HepG2 (cell line): Measurements from ENCODE around the gene PLD1. TPM values are rescaled to one million over a fixed set of nuclear protein-coding genes. Genes with fewer than 3 reads are reported as not detected.
A peak's percentile ranks its signal among the peaks of the same experiment; 100 is the strongest.

ENCODE experiments used
- ATM ChIP-seq: fragments of 450-650 bp; IDR thresholded peaks from 2 replicates; pipeline ENCODE4 v1.7.1; 2017; ENCODE audit warnings: mild to moderate bottlenecking, borderline replicate concordance
- CEBPB ChIP-seq: IDR thresholded peaks from 2 replicates; pipeline ENCODE4 v1.6.1; 2011; ENCODE audit warnings: low read depth, low read length, improper control_type of control experiment, borderline replicate concordance
- CREM ChIP-seq, 2 experiments: sonication (generic) in 1 of 2; formaldehyde crosslinking in 1 of 2; IDR thresholded peaks; 2 replicates each; pipeline versions ENCODE4 v1.4.0 to v1.6.1; 2016 to 2020; ENCODE audit warnings: antibody characterized with exemption in 1 of 2, mild to moderate bottlenecking in 1 of 2, missing genetic modification reagents in 1 of 2
- ETV6 ChIP-seq: sonication (generic); formaldehyde crosslinking; conservative IDR thresholded peaks from 2 replicates; pipeline ENCODE4 v1.4.0; 2020; ENCODE audit warnings: missing genetic modification reagents
- HMG20A ChIP-seq: IDR thresholded peaks from 2 replicates; pipeline ENCODE4 v1.6.1; 2016; ENCODE audit warnings: borderline replicate concordance
- MYPOP ChIP-seq: sonication (generic); formaldehyde crosslinking; IDR thresholded peaks from 2 replicates; pipeline ENCODE4 v1.8.1; 2023; ENCODE audit warnings: mild to moderate bottlenecking, moderate library complexity, missing genetic modification reagents
- NR2F6 ChIP-seq, 2 experiments: IDR thresholded peaks; 2 replicates each; pipeline ENCODE4 v1.6.1; 2016; ENCODE audit warnings: antibody characterized with exemption in 1 of 2, mild to moderate bottlenecking in 1 of 2
- PHF21A ChIP-seq: sonication (generic); formaldehyde crosslinking; IDR thresholded peaks from 2 replicates; pipeline ENCODE4 v1.5.0; 2020; ENCODE audit warnings: mild to moderate bottlenecking, missing genetic modification reagents
- RCOR2 ChIP-seq: IDR thresholded peaks from 2 replicates; pipeline ENCODE4 v1.6.1; 2016; ENCODE audit warnings: missing biosample characterization, missing genetic modification reagents
- SAFB2 ChIP-seq: sonication (generic); formaldehyde crosslinking; IDR thresholded peaks from 2 replicates; pipeline ENCODE4 v1.5.1; 2020; ENCODE audit warnings: missing genetic modification reagents, low read depth, mild to moderate bottlenecking, borderline replicate concordance
- SOX6 ChIP-seq, 2 experiments: fragments of 450-650 bp in 1 of 2; sonication (generic) in 1 of 2; formaldehyde crosslinking in 1 of 2; IDR thresholded peaks; 2 replicates each; pipeline versions ENCODE4 v1.4.0 to v1.6.1; 2017 to 2020; ENCODE audit warnings: antibody characterized with exemption in 1 of 2, mild to moderate bottlenecking in 1 of 2, missing genetic modification reagents in 1 of 2
- SYNCRIP ChIP-seq: fragments of 200-400 bp; formaldehyde crosslinking; IDR thresholded peaks from 2 replicates; pipeline ENCODE4 v1.6.1; 2018; ENCODE audit warnings: mild to moderate bottlenecking, low read depth, low read length; ENCODE audit not compliant: insufficient read depth
- TCF12 ChIP-seq, 2 experiments: fragments of 450-650 bp in 1 of 2; sonication (generic) in 1 of 2; formaldehyde crosslinking in 1 of 2; IDR thresholded peaks; 2 replicates each; pipeline versions ENCODE4 v1.6.1 to v1.8.0; 2017 to 2022; ENCODE audit warnings: antibody characterized with exemption in 1 of 2, mild to moderate bottlenecking in 1 of 2, missing genetic modification reagents in 1 of 2, moderate library complexity in 1 of 2
- ZFYVE20 ChIP-seq: sonication (generic); formaldehyde crosslinking; IDR thresholded peaks from 2 replicates; pipeline ENCODE4 v1.8.0; 2023; ENCODE audit warnings: low read depth, mild to moderate bottlenecking, moderate library complexity, missing genetic modification reagents, borderline replicate concordance
- ZMYM4 ChIP-seq: sonication (generic); formaldehyde crosslinking; IDR thresholded peaks from 2 replicates; pipeline ENCODE4 v1.8.1; 2023; ENCODE audit warnings: mild to moderate bottlenecking, missing genetic modification reagents
- ZNF337 ChIP-seq: sonication (generic); formaldehyde crosslinking; IDR thresholded peaks from 2 replicates; pipeline ENCODE4 v1.5.1; 2020; ENCODE audit warnings: missing genetic modification reagents, low read depth, mild to moderate bottlenecking, borderline replicate concordance
- ZNF549 ChIP-seq: sonication (generic); formaldehyde crosslinking; IDR thresholded peaks from 2 replicates; pipeline ENCODE4 v1.5.0; 2020; ENCODE audit warnings: missing genetic modification reagents
- ZNF768 ChIP-seq: sonication (generic); formaldehyde crosslinking; IDR thresholded peaks from 2 replicates; pipeline ENCODE4 v1.4.0; 2020; ENCODE audit warnings: missing genetic modification reagents
- ZNF850 ChIP-seq: sonication (generic); formaldehyde crosslinking; conservative IDR thresholded peaks from 2 replicates; pipeline ENCODE4 v1.9.0; 2021; ENCODE audit warnings: mild to moderate bottlenecking, missing genetic modification reagents
- ZSCAN12 ChIP-seq: sonication (generic); formaldehyde crosslinking; IDR thresholded peaks from 2 replicates; pipeline ENCODE4 v1.9.0; 2021; ENCODE audit warnings: mild to moderate bottlenecking, missing genetic modification reagents
- polyA plus RNA-seq, 8 experiments: library from polyadenylated mRNA; depleted of rRNA in 3 of 8; stranded (reverse) in 7 of 8; unstranded in 1 of 8; fragments of >200 nt; fragmentation: Illumina TruSeq in 4 of 8; extraction: Trizol in 4 of 8; gene quantifications; 2 replicates each; pipeline versions ENCODE4 v1.2.1 to v1.2.3, GENCODE V29; 2011 to 2016; ENCODE audit warnings: low read depth in 4 of 8, missing spikeins in 1 of 8, mixed read lengths in 1 of 8; ENCODE audit not compliant: insufficient read depth in 1 of 8
- total RNA-seq, 5 experiments: library from RNA; depleted of rRNA; stranded (reverse); fragments of >200 nt; fragmentation: Illumina TruSeq; extraction: Trizol; gene quantifications; 2 replicates each; pipeline ENCODE4 v1.2.3, GENCODE V29; 2016; ENCODE audit warnings: low read depth in 1 of 5
- TF ChIP-seq, protein P1 (sequence below): sonication (generic); formaldehyde crosslinking; IDR thresholded peaks from 2 replicates; pipeline ENCODE4 v1.4.0; 2020; ENCODE audit warnings: missing genetic modification reagents
- TF ChIP-seq, protein P2 (sequence below): sonication (generic); formaldehyde crosslinking; IDR thresholded peaks from 2 replicates; pipeline ENCODE4 v1.9.0; 2022; ENCODE audit warnings: missing genetic modification reagents, mild to moderate bottlenecking, borderline replicate concordance
- TF ChIP-seq, protein P3 (sequence below): sonication (generic); formaldehyde crosslinking; IDR thresholded peaks from 2 replicates; pipeline ENCODE4 v1.4.0; 2020; ENCODE audit warnings: missing genetic modification reagents, borderline replicate concordance

The PLD1 gene
- total and polyA plus RNA-seq, 2 of the 13 experiments (the other 11 are each of a cell fraction or from before 2014, with no cell fraction given) = 27.1 to 59.4 TPM

DNA sequence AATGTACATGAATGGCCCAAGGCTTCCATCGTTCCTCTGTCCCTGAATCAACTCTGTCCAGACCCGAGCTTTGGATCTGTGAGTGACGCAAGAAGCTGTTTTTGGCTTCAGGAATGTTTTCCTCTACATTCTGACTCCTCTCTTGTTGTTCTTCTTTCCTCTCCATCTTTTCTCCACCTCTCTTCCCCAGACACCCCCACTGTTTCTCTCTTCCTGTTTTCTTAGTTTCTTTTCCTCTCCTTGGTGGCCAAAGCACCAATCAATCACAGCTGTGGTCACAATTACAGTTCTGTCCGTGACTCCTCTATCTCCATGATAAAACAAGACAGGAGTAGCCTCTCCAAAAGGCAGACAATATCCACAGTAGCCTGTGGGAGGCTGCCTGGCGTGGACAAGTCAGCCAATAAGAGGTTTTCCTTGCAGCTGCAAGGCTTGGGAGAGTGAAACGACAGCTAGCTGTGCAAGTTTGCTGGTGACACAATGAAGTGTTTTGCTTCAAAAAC is 28.0 kb upstream of the PLD1 start (continued):
- TF ChIP-seq, protein P1, sequence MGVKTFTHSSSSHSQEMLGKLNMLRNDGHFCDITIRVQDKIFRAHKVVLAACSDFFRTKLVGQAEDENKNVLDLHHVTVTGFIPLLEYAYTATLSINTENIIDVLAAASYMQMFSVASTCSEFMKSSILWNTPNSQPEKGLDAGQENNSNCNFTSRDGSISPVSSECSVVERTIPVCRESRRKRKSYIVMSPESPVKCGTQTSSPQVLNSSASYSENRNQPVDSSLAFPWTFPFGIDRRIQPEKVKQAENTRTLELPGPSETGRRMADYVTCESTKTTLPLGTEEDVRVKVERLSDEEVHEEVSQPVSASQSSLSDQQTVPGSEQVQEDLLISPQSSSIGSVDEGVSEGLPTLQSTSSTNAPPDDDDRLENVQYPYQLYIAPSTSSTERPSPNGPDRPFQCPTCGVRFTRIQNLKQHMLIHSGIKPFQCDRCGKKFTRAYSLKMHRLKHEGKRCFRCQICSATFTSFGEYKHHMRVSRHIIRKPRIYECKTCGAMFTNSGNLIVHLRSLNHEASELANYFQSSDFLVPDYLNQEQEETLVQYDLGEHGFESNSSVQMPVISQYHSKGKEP (CRISPR knock-in tag) = no peak
- no peak for TF ChIP-seq ZFYVE20 (CRISPR knock-in tag)
- TF ChIP-seq ZNF337 (CRISPR knock-in tag) = no peak
- TF ChIP-seq CREM (IDR thresholded peaks at IDR 0.05) = peak; percentile 54
- TF ChIP-seq CREM (CRISPR knock-in tag; IDR thresholded peaks at IDR 0.05) = no peak
- TF ChIP-seq ZMYM4 (CRISPR knock-in tag) = peak; percentile 49
- TF ChIP-seq ETV6 (CRISPR knock-in tag) = no peak
- TF ChIP-seq SAFB2 (CRISPR knock-in tag) = no peak
- TF ChIP-seq PHF21A (CRISPR knock-in tag) = peak; percentile 73; the same call in 1 of the 2 replicates
- no peak for TF ChIP-seq ZSCAN12
- TF ChIP-seq RCOR2 = 0 out of 2 replicates have a peak, but pooled peaks have one; percentile 60
- no peak for TF ChIP-seq SYNCRIP
- no peak for TF ChIP-seq MYPOP (CRISPR knock-in tag)
- TF ChIP-seq, protein P2, sequence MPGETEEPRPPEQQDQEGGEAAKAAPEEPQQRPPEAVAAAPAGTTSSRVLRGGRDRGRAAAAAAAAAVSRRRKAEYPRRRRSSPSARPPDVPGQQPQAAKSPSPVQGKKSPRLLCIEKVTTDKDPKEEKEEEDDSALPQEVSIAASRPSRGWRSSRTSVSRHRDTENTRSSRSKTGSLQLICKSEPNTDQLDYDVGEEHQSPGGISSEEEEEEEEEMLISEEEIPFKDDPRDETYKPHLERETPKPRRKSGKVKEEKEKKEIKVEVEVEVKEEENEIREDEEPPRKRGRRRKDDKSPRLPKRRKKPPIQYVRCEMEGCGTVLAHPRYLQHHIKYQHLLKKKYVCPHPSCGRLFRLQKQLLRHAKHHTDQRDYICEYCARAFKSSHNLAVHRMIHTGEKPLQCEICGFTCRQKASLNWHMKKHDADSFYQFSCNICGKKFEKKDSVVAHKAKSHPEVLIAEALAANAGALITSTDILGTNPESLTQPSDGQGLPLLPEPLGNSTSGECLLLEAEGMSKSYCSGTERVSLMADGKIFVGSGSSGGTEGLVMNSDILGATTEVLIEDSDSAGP (CRISPR knock-in tag) = no peak
- no peak for TF ChIP-seq ZNF768
- TF ChIP-seq CEBPB = peak; percentile 88
- peak; percentile 55; the same call in 1 of the 2 replicates for TF ChIP-seq HMG20A (CRISPR knock-in tag)
- no peak for TF ChIP-seq ZNF850 (CRISPR knock-in tag)
- TF ChIP-seq ZNF549 (CRISPR knock-in tag) = no peak
- no peak for TF ChIP-seq SOX6 (IDR thresholded peaks at IDR 0.05)
- TF ChIP-seq SOX6 (CRISPR knock-in tag; IDR thresholded peaks at IDR 0.05) = peak; percentile 85
- TF ChIP-seq, protein P3, sequence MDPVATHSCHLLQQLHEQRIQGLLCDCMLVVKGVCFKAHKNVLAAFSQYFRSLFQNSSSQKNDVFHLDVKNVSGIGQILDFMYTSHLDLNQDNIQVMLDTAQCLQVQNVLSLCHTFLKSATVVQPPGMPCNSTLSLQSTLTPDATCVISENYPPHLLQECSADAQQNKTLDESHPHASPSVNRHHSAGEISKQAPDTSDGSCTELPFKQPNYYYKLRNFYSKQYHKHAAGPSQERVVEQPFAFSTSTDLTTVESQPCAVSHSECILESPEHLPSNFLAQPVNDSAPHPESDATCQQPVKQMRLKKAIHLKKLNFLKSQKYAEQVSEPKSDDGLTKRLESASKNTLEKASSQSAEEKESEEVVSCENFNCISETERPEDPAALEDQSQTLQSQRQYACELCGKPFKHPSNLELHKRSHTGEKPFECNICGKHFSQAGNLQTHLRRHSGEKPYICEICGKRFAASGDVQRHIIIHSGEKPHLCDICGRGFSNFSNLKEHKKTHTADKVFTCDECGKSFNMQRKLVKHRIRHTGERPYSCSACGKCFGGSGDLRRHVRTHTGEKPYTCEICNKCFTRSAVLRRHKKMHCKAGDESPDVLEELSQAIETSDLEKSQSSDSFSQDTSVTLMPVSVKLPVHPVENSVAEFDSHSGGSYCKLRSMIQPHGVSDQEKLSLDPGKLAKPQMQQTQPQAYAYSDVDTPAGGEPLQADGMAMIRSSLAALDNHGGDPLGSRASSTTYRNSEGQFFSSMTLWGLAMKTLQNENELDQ (CRISPR knock-in tag) = no peak
- 0 out of 2 replicates have a peak, but pooled peaks have one; percentile 27 for TF ChIP-seq NR2F6 (IDR thresholded peaks at IDR 0.05)
- TF ChIP-seq NR2F6 (CRISPR knock-in tag; IDR thresholded peaks at IDR 0.05) = no peak; the same call in 1 of the 2 replicates
- no peak for TF ChIP-seq TCF12 (IDR thresholded peaks at IDR 0.05)
- no peak for TF ChIP-seq TCF12 (CRISPR knock-in tag; IDR thresholded peaks at IDR 0.05)
- TF ChIP-seq ATM = no peak
